H1 (cell line): Measurements from ENCODE around the gene NEDD4L.

ENCODE experiments used
- CBX8 ChIP-seq: fragments of 300-800, 300-1000 bp; sonication (generic); IDR thresholded peaks from 2 replicates; pipeline ENCODE4 v1.7.1; 2016; ENCODE audit warnings: low read depth, low read length, borderline replicate concordance
- CEBPB ChIP-seq: IDR thresholded peaks from 2 replicates; pipeline ENCODE4 v1.6.1; 2012; ENCODE audit warnings: low read depth, low read length
- CHD2 ChIP-seq: IDR thresholded peaks from 2 replicates; pipeline ENCODE4 v1.6.1; 2012; ENCODE audit warnings: low read length, improper control_type of control experiment
- CREB1 ChIP-seq: IDR thresholded peaks from 2 replicates; pipeline ENCODE4 v1.6.1; 2012; ENCODE audit warnings: inconsistent platforms
- EZH2 ChIP-seq: fragments of 200-600 bp; sonication (generic); IDR thresholded peaks from 2 replicates; pipeline ENCODE4 v1.7.1; 2012; ENCODE audit warnings: low read depth, mild to moderate bottlenecking, moderate library complexity, low read length, inconsistent platforms; ENCODE audit not compliant: severe bottlenecking
- GABPA ChIP-seq: IDR thresholded peaks from 2 replicates; pipeline ENCODE4 v1.6.1; 2011; ENCODE audit warnings: mild to moderate bottlenecking, low read length, moderate library complexity, borderline replicate concordance; ENCODE audit not compliant: insufficient read depth
- POLR2A ChIP-seq, 2 experiments: IDR thresholded peaks; 1 replicate in 1 of 2; 2 replicates in 1 of 2; pipeline ENCODE4 v1.6.1; 2011; ENCODE audit warnings: low read depth in 2 of 2, low read length in 2 of 2, mild to moderate bottlenecking in 2 of 2; ENCODE audit errors: control extremely low read depth in 1 of 2
- POU5F1 ChIP-seq: IDR thresholded peaks from 2 replicates; pipeline ENCODE4 v1.6.1; 2011; ENCODE audit warnings: low read depth, mild to moderate bottlenecking, low read length, moderate library complexity
- RFX5 ChIP-seq: IDR thresholded peaks from 2 replicates; pipeline ENCODE4 v1.6.1; 2011; ENCODE audit warnings: low read depth, low read length, improper control_type of control experiment, borderline replicate concordance
- RNF2 ChIP-seq: fragments of 200-900, 300-1000 bp; sonication (generic); IDR thresholded peaks from 2 replicates; pipeline ENCODE4 v1.7.1; 2016; ENCODE audit warnings: borderline replicate concordance, low read depth, mild to moderate bottlenecking, antibody characterized with exemption, low read length; ENCODE audit not compliant: poor library complexity, severe bottlenecking; ENCODE audit errors: missing control alignments
- SAP30 ChIP-seq: fragments of 300-600 bp; sonication (generic); IDR thresholded peaks from 2 replicates; pipeline ENCODE4 v1.7.1; 2012; ENCODE audit warnings: low read length, moderate library complexity, mild to moderate bottlenecking, inconsistent platforms; ENCODE audit not compliant: insufficient read depth, insufficient replicate concordance
- SP2 ChIP-seq: IDR thresholded peaks from 2 replicates; pipeline ENCODE4 v1.6.1; 2012; ENCODE audit warnings: mild to moderate bottlenecking, low read length, inconsistent platforms
- TF ChIP-seq, protein P1 (sequence below), 3 experiments: IDR thresholded peaks; 1 replicate in 2 of 3; 2 replicates in 1 of 3; pipeline versions ENCODE4 v1.5.1 to v1.6.1; 2011; ENCODE audit warnings: low read length in 3 of 3, mild to moderate bottlenecking in 3 of 3, inconsistent platforms in 2 of 3, low read depth in 1 of 3, moderate library complexity in 1 of 3; ENCODE audit not compliant: insufficient read depth in 1 of 3; ENCODE audit errors: control extremely low read depth in 1 of 3
- TF ChIP-seq, protein P2 (sequence below): IDR thresholded peaks from 2 replicates; pipeline ENCODE4 v1.6.1; 2012; ENCODE audit warnings: inconsistent platforms

DNA sequence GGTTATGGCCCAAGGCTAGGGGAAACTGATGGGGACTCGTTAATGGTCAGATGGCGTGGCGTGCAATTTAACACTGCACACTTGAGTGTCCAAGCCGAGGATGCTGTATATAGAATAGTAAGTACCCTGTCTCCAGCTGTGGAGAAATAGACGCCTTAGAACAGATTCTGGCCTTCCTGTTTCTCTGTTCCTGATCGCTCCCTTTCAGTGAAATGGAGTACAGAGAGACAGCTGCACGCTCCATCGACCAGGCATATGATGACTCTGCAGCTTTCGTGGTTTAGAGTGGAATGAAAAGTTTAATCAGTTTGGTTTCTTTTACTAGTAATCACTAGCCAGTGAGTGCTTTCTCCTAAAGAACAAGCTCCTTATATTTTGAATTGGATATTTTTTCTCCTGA, 213.4 kb downstream of the NEDD4L start:
- TF ChIP-seq CREB1 (no peak), SP2 (no peak), CHD2 (no peak), CBX8 (no peak), CEBPB (no peak), RNF2 (no peak), GABPA (no peak), POLR2A (IDR thresholded peaks at IDR 0.05; ENCODE audit: control extremely low read depth in 1 of 2, low read depth in 2 of 2, low read length in 2 of 2) (no peak), POU5F1 (no peak), SAP30 (no peak), EZH2 (no peak), RFX5 (no peak)
- TF ChIP-seq, protein P1, sequence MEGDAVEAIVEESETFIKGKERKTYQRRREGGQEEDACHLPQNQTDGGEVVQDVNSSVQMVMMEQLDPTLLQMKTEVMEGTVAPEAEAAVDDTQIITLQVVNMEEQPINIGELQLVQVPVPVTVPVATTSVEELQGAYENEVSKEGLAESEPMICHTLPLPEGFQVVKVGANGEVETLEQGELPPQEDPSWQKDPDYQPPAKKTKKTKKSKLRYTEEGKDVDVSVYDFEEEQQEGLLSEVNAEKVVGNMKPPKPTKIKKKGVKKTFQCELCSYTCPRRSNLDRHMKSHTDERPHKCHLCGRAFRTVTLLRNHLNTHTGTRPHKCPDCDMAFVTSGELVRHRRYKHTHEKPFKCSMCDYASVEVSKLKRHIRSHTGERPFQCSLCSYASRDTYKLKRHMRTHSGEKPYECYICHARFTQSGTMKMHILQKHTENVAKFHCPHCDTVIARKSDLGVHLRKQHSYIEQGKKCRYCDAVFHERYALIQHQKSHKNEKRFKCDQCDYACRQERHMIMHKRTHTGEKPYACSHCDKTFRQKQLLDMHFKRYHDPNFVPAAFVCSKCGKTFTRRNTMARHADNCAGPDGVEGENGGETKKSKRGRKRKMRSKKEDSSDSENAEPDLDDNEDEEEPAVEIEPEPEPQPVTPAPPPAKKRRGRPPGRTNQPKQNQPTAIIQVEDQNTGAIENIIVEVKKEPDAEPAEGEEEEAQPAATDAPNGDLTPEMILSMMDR (IDR thresholded peaks at IDR 0.05; ENCODE audit: control extremely low read depth in 1 of 3, insufficient read depth in 1 of 3, low read depth in 1 of 3, low read length in 3 of 3), result no peak
- TF ChIP-seq, protein P2, sequence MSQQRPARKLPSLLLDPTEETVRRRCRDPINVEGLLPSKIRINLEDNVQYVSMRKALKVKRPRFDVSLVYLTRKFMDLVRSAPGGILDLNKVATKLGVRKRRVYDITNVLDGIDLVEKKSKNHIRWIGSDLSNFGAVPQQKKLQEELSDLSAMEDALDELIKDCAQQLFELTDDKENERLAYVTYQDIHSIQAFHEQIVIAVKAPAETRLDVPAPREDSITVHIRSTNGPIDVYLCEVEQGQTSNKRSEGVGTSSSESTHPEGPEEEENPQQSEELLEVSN, result no peak
